ENCODE measurements around the gene SLC22A12. TPM values are rescaled to one million over a fixed set of nuclear protein-coding genes. Genes with fewer than 3 reads are reported as not detected.

Gene SLC22A12
- total RNA-seq, 1 donor from 2014 or later, result not detected

GRCh38 chr11:64605244-64605560 lies 14.2 kb downstream of the SLC22A12 start:
- H3K27ac ChIP-seq, result no peak overlapping the region
- no peaks in the 10 kb centered on the region for H3K36me3 ChIP-seq
- no peaks in the 10 kb centered on the region for H4K20me1 ChIP-seq (ENCODE audit: low read depth)
- H3F3A ChIP-seq (ENCODE audit: low read depth), result no peaks in the 10 kb centered on the region
- Mint-ChIP-seq H3K4me3 (no peak overlapping the region), H3K9me3 (no peaks in the 10 kb centered on the region), H3K36me3 (no peaks in the 10 kb centered on the region), H3K4me1 (peaks cover 37% of the 10 kb centered on the region), H3K27ac (no peak overlapping the region), H3K27me3 (ENCODE audit: insufficient read depth, low read depth) (peaks cover 12% of the 10 kb centered on the region)
- no peaks in the 10 kb centered on the region for H3K79me2 ChIP-seq (ENCODE audit: low read depth)
- no peak overlapping the region for H2AFZ ChIP-seq (replicated peaks)
- no peak overlapping the region for H3K4me2 ChIP-seq
- H3K4me1 ChIP-seq, result peaks cover 15% of the 10 kb centered on the region
- DNase-seq (ENCODE audit: low spot score), result no peak
- no peaks in the 10 kb centered on the region for H3K27me3 ChIP-seq
- no peak overlapping the region for H3K4me3 ChIP-seq
- H3K9ac ChIP-seq, result no peak overlapping the region
- no peak for TF ChIP-seq EZH2 (IDR thresholded peaks at IDR 0.05)
- no peak for TF ChIP-seq EZH2phosphoT487 (IDR thresholded peaks at IDR 0.05)
- no peak for TF ChIP-seq CTCF (IDR thresholded peaks at IDR 0.05)
- no peaks in the 10 kb centered on the region for H3K9me3 ChIP-seq (ENCODE audit: low read depth)

GRCh38 chr11:64605656-64606585 lies 14.9 kb downstream of the SLC22A12 start:
- no peak for DNase-seq (ENCODE audit: low spot score)
- no peak for TF ChIP-seq CTCF (IDR thresholded peaks at IDR 0.05)
- TF ChIP-seq EZH2phosphoT487 (IDR thresholded peaks at IDR 0.05), result no peak
- no peak for TF ChIP-seq EZH2 (IDR thresholded peaks at IDR 0.05)
- H3K36me3 ChIP-seq, result no peaks in the 10 kb centered on the region
- H3K4me2 ChIP-seq, result no peak overlapping the region
- H3K4me1 ChIP-seq, result peaks cover 15% of the 10 kb centered on the region
- H3K9me3 ChIP-seq (ENCODE audit: low read depth), result no peaks in the 10 kb centered on the region
- Mint-ChIP-seq H3K9me3 (no peaks in the 10 kb centered on the region), H3K4me1 (peaks cover 35% of the 10 kb centered on the region), H3K27me3 (ENCODE audit: insufficient read depth, low read depth) (peaks cover 12% of the 10 kb centered on the region), H3K36me3 (no peaks in the 10 kb centered on the region), H3K4me3 (no peak overlapping the region), H3K27ac (no peak overlapping the region)
- no peak overlapping the region for H3K27ac ChIP-seq
- no peak overlapping the region for H3K9ac ChIP-seq
- no peak overlapping the region for H2AFZ ChIP-seq (replicated peaks)
- H4K20me1 ChIP-seq (ENCODE audit: low read depth), result no peaks in the 10 kb centered on the region
- no peaks in the 10 kb centered on the region for H3F3A ChIP-seq (ENCODE audit: low read depth)
- no peaks in the 10 kb centered on the region for H3K79me2 ChIP-seq (ENCODE audit: low read depth)
- H3K4me3 ChIP-seq, result no peak overlapping the region
- H3K27me3 ChIP-seq, result no peaks in the 10 kb centered on the region

- H3K27ac ChIP-seq, result no peak overlapping the region
- no peaks in the 10 kb centered on the region for H3K27me3 ChIP-seq
- H3K9ac ChIP-seq, result no peak overlapping the region
- TF ChIP-seq EZH2 (IDR thresholded peaks at IDR 0.05), result no peak
- no peak for TF ChIP-seq EZH2phosphoT487 (IDR thresholded peaks at IDR 0.05)
- TF ChIP-seq CTCF (IDR thresholded peaks at IDR 0.05), result no peak
- no peak overlapping the region for H3K4me2 ChIP-seq
- H3K4me3 ChIP-seq, result no peak overlapping the region
- H2AFZ ChIP-seq (replicated peaks), result no peak overlapping the region
- no peaks in the 10 kb centered on the region for H4K20me1 ChIP-seq (ENCODE audit: low read depth)
- no peaks in the 10 kb centered on the region for H3K36me3 ChIP-seq
- Mint-ChIP-seq H3K27me3 (ENCODE audit: insufficient read depth, low read depth) (peaks cover 12% of the 10 kb centered on the region), H3K4me3 (no peak overlapping the region), H3K36me3 (no peaks in the 10 kb centered on the region), H3K4me1 (peaks cover 34% of the 10 kb centered on the region), H3K9me3 (no peaks in the 10 kb centered on the region), H3K27ac (peak overlapping the region; percentile 80)
- H3K9me3 ChIP-seq (ENCODE audit: low read depth), result no peaks in the 10 kb centered on the region
- DNase-seq (ENCODE audit: low spot score), result no peak
- no peaks in the 10 kb centered on the region for H3F3A ChIP-seq (ENCODE audit: low read depth)
- no peaks in the 10 kb centered on the region for H3K79me2 ChIP-seq (ENCODE audit: low read depth)
- peaks cover 15% of the 10 kb centered on the region for H3K4me1 ChIP-seq
Observed at GRCh38 chr11:64606796-64607380, 15.9 kb downstream of the SLC22A12 start.

All from neural progenitor cell (in vitro differentiated cells).